Mucosa of rectum (tissue), 2 donors: ENCODE measurements around the gene WTAP.
"Not testable (repeated sequence)": the region's sequence is repeated elsewhere in the genome, so short reads cannot be mapped to it uniquely, and the experiment has no call there.

Experiments
- H3K27ac ChIP-seq, 2 donors: one replicate each; pipeline ENCODE4 v1.7.0; 2013; ENCODE audit warnings: inconsistent platforms in 2 of 2, low read depth in 2 of 2, low read length in 2 of 2
- H3K27me3 ChIP-seq, 2 donors: one replicate each; pipeline ENCODE4 v1.7.0; 2013; ENCODE audit warnings: low read length in 2 of 2; ENCODE audit not compliant: control insufficient read depth in 2 of 2, insufficient read depth in 2 of 2
- H3K36me3 ChIP-seq, 2 donors: one replicate each; pipeline ENCODE4 v1.7.0; 2013; ENCODE audit warnings: low read length in 2 of 2; ENCODE audit not compliant: control insufficient read depth in 2 of 2, insufficient read depth in 2 of 2
- H3K4me1 ChIP-seq, 2 donors: one replicate each; pipeline ENCODE4 v1.7.0; 2013; ENCODE audit warnings: low read length in 2 of 2, mild to moderate bottlenecking in 1 of 2; ENCODE audit not compliant: control insufficient read depth in 2 of 2, insufficient read depth in 2 of 2
- H3K4me3 ChIP-seq, 2 donors: one replicate each; pipeline ENCODE4 v1.7.0; 2013; ENCODE audit warnings: low read length in 2 of 2
- H3K9ac ChIP-seq, 2 donors: one replicate each; pipeline ENCODE4 v1.7.0; 2013; ENCODE audit warnings: low read length in 2 of 2, low read depth in 1 of 2, mild to moderate bottlenecking in 1 of 2
- H3K9me3 ChIP-seq, 2 donors: one replicate each; pipeline ENCODE4 v1.7.0; 2013; ENCODE audit warnings: low read length in 2 of 2; ENCODE audit not compliant: control insufficient read depth in 2 of 2
- donor health status: healthy.
- donor health status: Normal muscosa, but diverticular disease.

WTAP gene

GRCh38 chr6:159745081-159745480 is 17.8 kb downstream of the WTAP start:
- H3K27me3 ChIP-seq: no peaks in the 10 kb centered on the region
- no peaks in the 10 kb centered on the region for H3K9me3 ChIP-seq
- no peaks in the 10 kb centered on the region for H3K4me1 ChIP-seq
- H3K9ac ChIP-seq: no peak overlapping the region
- H3K4me3 ChIP-seq: no peak overlapping the region
- H3K27ac ChIP-seq: no peak overlapping the region
- peaks cover 80 to 89% of the 10 kb centered on the region in 2 donors for H3K36me3 ChIP-seq

GRCh38 chr6:159746759-159747158 is 19.5 kb downstream of the WTAP start:
- Histone ChIP-seq H3K9ac (no peak overlapping the region), H3K4me3 (no peak overlapping the region), H3K4me1 (no peaks in the 10 kb centered on the region), H3K27me3 (no peaks in the 10 kb centered on the region), H3K9me3 (no peaks in the 10 kb centered on the region), H3K36me3 (peaks cover 75 to 82% of the 10 kb centered on the region in 2 donors), H3K27ac (no peak overlapping the region)

- H3K36me3 ChIP-seq: peaks cover 72 to 78% of the 10 kb centered on the region in 2 donors
- H3K9ac ChIP-seq, H3K27me3 ChIP-seq, H3K27ac ChIP-seq, H3K4me3 ChIP-seq, H3K9me3 ChIP-seq, H3K4me1 ChIP-seq: not testable (repeated sequence)
Measured at GRCh38 chr6:159748127-159748526, 20.8 kb downstream of the WTAP start.

GRCh38 chr6:159751448-159751847 is 24.1 kb downstream of the WTAP start:
- peaks cover 64 to 75% of the 10 kb centered on the region in 2 donors for H3K36me3 ChIP-seq
- no peak overlapping the region for H3K27ac ChIP-seq
- H3K4me3 ChIP-seq: no peak overlapping the region
- no peaks in the 10 kb centered on the region for H3K27me3 ChIP-seq
- no peaks in the 10 kb centered on the region for H3K9me3 ChIP-seq
- no peak overlapping the region for H3K9ac ChIP-seq
- H3K4me1 ChIP-seq: no peaks in the 10 kb centered on the region

- H3K9ac ChIP-seq: no peak overlapping the region
- no peak overlapping the region for H3K27ac ChIP-seq
- no peak overlapping the region for H3K4me3 ChIP-seq
- no peaks in the 10 kb centered on the region for H3K4me1 ChIP-seq
- H3K36me3 ChIP-seq: peaks cover 62 to 65% of the 10 kb centered on the region in 2 donors
- no peaks in the 10 kb centered on the region for H3K27me3 ChIP-seq
- H3K9me3 ChIP-seq: no peaks in the 10 kb centered on the region
Measured at GRCh38 chr6:159753081-159753872, 26.0 kb downstream of the WTAP start.

GRCh38 chr6:159754401-159754800 is 27.1 kb downstream of the WTAP start:
- no peaks in the 10 kb centered on the region for H3K4me1 ChIP-seq
- no peak overlapping the region for H3K9ac ChIP-seq
- no peak overlapping the region for H3K4me3 ChIP-seq
- H3K36me3 ChIP-seq: peaks cover 58 to 62% of the 10 kb centered on the region in 2 donors
- H3K27me3 ChIP-seq: no peaks in the 10 kb centered on the region
- no peak overlapping the region for H3K27ac ChIP-seq
- no peaks in the 10 kb centered on the region for H3K9me3 ChIP-seq

- no peaks in the 10 kb centered on the region for H3K9me3 ChIP-seq
- peaks cover 53 to 57% of the 10 kb centered on the region in 2 donors for H3K36me3 ChIP-seq
- no peak overlapping the region for H3K4me3 ChIP-seq
- no peak overlapping the region for H3K27ac ChIP-seq
- no peaks in the 10 kb centered on the region for H3K4me1 ChIP-seq
- H3K27me3 ChIP-seq: no peaks in the 10 kb centered on the region
- no peak overlapping the region for H3K9ac ChIP-seq
Measured at GRCh38 chr6:159754959-159755914, 27.9 kb downstream of the WTAP start.

GRCh38 chr6:159756508-159756907 is 29.2 kb downstream of the WTAP start:
- no peaks in the 10 kb centered on the region for H3K27me3 ChIP-seq
- no peaks in the 10 kb centered on the region for H3K9me3 ChIP-seq
- H3K27ac ChIP-seq: no peak overlapping the region
- H3K4me3 ChIP-seq: no peak overlapping the region
- H3K9ac ChIP-seq: no peak overlapping the region
- H3K4me1 ChIP-seq: peaks cover 3 to 10% of the 10 kb centered on the region in 2 donors
- H3K36me3 ChIP-seq: peaks cover 51 to 52% of the 10 kb centered on the region in 2 donors

GRCh38 chr6:159758031-159759001 is 31.0 kb downstream of the WTAP start:
- H3K9ac ChIP-seq: no peak overlapping the region
- peaks cover 10 to 14% of the 10 kb centered on the region in 2 donors for H3K4me1 ChIP-seq
- no peaks in the 10 kb centered on the region for H3K27me3 ChIP-seq
- peaks cover 38 to 40% of the 10 kb centered on the region in 2 donors for H3K36me3 ChIP-seq
- no peak overlapping the region for H3K27ac ChIP-seq
- no peaks in the 10 kb centered on the region for H3K9me3 ChIP-seq
- no peak overlapping the region for H3K4me3 ChIP-seq
